NCI-H2107 treated with DMSO at 0.1 percent for 48 hours (cell line): ENCODE measurements around the gene ZNF83.
"Not testable (repeated sequence)": the region's sequence is repeated elsewhere in the genome, so short reads cannot be mapped to it uniquely, and the experiment has no call there.

Source experiments
- DNase-seq: peaks from one replicate; lab custom pipeline; 2025; ENCODE audit not compliant: unreplicated experiment; lab: John Stamatoyannopoulos, UW

Gene ZNF83

GRCh38 chr19:52570000-52570861 is 67.9 kb downstream of the ZNF83 start, which contains the start of gene ZNF701:
Gene ZNF701, plus strand, starts transcription at chr19:52570287. Its CDS starts 3,861 bp downstream, at chr19:52574148.
- DNase-seq = peak; percentile 72

- not testable (repeated sequence) for DNase-seq
Measured at GRCh38 chr19:52569638-52569999, 68.5 kb downstream of the ZNF83 start.

GRCh38 chr19:52567921-52568320 is 70.2 kb downstream of the ZNF83 start:
- no peak for DNase-seq

- no peak for DNase-seq
Measured at GRCh38 chr19:52566588-52566987, 71.6 kb downstream of the ZNF83 start.

GRCh38 chr19:52566121-52566520 is 72.0 kb downstream of the ZNF83 start:
- DNase-seq = no peak
